SKM-1 (cell line): ENCODE data around the gene SERTAD2.

Source experiments
- DNase-seq: peaks from one replicate; lab custom pipeline; 2025; ENCODE audit not compliant: unreplicated experiment; lab: John Stamatoyannopoulos, UW

The SERTAD2 gene

DNA sequence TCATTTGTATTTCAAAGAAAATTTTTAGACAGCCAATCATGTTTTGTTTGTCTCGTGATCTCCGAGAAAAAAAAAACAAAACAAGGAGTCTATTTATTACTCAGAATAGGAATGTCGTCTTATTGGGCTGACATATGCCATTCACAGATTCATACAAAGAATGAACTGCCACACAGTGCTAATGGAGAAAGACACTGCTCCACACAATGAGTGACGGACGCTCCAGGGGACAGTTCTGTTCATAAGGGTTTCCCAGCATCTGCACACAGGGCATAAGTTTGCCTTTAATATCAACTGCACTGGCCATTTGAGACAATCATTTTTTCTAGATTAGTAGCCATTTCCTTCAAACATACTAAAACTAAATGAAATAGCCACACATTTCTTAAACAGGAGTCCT lies 3.4 kb downstream of the SERTAD2 start:
- no peak for DNase-seq

- DNase-seq = no peak
Measured at GRCh38 chr2:64649626-64650025, 4.1 kb downstream of the SERTAD2 start.

DNA sequence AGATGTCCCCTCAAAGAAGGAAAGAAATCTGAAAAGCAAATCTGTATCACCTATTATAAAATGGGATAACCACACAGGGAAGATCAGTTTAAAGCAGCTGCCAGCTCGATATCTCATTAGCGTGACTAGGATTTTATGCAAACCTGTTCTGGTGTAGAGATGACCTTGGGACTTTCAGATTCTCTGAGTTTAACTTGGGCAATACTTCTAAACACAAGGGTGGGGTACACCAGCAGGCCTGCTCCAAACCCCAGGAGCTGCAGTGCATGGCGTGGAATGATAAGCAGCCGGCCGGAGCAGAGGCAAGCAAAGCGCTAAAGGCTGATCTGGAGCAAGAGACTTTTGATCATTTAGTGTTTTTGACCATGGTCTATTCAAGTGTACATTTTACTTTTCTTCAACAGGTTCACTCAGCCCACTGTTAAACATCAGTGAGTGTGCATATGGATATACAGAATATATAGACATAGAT lies 4.7 kb downstream of the SERTAD2 start:
- no peak for DNase-seq

GRCh38 chr2:64646007-64646880 lies 7.5 kb downstream of the SERTAD2 start:
- DNase-seq = peak; percentile 73

GRCh38 chr2:64644458-64645382 lies 9.0 kb downstream of the SERTAD2 start:
- no peak for DNase-seq

GRCh38 chr2:64643838-64644457 lies 9.8 kb downstream of the SERTAD2 start:
- no peak for DNase-seq

DNA sequence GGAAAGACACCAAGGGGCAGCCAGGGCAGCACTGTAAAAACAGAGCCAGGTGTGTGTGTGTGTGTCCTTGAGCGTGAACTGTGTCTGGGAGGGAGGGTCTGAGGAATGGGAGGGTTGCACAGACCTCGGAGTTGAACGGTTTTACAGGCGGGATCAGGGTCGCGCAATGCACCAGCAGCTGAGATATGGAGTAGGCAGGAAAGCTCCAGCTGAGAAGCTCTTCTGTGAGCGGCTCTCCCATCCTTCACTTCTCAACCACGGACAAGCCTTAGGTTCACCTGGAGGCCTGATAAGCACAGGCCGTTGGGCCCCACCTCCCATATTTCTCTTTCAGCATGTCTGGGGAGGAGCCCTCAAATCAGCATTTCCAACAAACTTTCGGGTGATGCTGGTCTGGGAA lies 12.1 kb downstream of the SERTAD2 start:
- no peak for DNase-seq

DNA sequence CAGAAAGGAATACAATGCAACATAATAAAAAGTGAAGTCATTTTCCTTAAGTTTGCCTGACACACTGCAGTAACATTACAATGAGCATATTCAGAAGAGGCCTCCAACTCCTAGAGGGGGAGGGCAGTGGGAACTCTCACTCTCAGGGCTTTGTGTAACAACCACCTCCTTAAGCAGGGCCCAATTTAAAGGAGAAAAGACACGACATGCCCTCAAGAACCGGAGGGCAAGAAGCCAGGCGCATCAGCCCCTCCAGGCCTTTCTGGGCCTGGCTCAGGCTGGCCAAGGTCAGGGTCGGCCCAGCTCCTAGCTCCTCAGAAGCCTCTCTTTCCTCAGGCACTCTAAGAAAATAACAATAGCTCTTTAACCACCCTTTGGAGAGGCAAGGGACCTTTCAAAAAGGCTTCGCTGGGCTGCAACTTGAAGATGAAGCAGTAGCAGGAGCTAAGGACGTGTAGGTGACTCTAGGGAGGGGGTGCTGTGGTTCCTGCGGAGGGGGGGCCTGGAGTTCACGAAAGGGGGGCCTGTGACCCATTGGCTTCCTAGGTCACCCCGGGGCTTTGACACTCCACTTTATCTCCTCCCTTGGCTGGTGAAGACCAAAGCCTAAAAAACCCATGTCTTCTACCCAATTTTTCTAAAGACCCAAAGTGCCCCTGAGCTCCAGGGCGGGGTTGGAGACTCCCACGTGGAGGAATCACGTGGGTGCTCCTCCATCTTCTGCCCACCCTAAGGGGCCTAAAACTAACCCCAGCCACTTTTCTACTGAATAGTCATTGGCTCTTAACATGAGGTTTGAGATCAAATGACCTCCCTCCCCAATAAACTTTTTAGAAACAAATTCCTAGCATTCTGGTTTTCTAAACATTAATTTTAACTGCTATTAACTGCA lies 13.3 kb downstream of the SERTAD2 start:
- peak; percentile 25 for DNase-seq

DNA sequence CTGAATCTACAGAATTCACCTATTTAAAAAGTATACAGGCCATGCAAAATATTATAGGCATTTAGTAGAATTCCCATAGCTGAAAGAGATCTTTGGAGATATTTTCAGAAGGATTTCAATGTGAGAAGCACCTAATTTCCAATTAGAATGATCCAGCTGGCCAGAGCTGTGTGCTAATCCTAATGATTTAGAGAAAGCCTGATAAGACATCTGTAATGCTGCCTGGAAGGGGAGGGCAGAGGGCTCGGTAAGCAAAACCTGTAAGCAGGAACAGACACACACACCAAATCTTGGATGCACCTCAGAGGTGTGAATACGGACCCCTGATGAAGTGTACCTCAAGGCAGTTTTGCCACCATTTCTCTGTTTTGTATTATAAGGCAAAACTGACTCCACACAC lies 14.0 kb downstream of the SERTAD2 start:
- DNase-seq = no peak

DNA sequence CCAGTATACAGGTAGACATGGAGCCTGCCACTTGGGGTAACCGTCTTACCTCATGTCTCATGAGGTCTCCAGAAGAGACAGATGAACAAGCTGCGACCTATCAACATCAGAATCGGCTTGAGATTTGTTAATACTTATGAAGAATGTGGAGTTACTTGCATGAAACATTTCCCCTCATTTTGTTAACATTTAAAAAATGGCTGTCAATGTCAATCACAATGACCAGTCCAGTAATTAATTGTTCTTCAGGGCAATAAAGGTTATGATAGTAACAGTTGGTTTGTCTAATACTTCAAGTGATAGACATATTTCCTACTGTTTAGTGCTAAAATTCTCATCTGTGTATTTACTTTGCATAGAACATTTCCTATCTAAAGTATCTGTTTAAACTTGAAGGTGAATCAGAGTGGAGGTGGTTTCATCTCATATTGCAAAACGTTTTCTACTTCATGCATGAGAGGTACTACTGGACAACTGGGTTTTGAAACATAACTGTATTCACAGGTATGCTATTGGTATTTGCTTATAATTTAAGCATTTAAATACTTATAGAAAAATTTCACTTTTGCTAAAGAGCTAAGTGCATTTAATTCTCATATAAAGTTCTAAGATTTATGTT lies 15.1 kb downstream of the SERTAD2 start:
- no peak for DNase-seq

- DNase-seq = no peak
Measured at GRCh38 chr2:64637931-64638330, 15.8 kb downstream of the SERTAD2 start.

DNA sequence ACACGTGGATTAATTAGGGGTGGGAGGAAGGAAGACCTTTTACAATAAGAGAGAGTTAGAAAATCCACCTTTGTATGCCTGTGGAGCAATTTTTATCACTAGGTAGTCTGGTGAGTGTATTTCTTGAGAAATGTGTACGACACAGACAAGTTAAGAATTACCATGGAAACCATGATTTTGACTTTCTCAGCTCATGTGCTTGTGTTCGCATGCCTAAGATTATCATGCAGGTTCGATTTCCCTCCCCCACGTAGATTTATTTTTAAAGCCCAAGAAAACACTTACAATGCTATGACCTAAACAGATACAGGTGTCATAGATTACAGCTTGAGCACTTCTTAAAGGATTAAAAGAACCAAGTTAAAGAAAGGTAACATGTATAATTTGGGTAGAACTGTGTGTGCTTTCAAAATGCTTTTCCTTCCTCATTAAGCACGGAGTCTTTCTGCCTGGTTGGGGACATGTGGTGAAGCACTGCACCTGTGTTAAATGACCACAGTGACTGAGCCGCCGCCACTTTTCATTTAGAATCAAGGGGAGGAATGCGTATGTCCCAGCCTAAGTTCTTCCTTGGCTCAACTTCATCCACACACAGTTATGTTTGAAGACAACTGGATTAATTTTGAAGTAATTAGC lies 16.6 kb downstream of the SERTAD2 start:
- DNase-seq = no peak

- peak; percentile 89 for DNase-seq
Measured at GRCh38 chr2:64635976-64636911, 17.5 kb downstream of the SERTAD2 start.

GRCh38 chr2:64634345-64635267 lies 19.1 kb downstream of the SERTAD2 start:
- DNase-seq = peak; percentile 80

DNA sequence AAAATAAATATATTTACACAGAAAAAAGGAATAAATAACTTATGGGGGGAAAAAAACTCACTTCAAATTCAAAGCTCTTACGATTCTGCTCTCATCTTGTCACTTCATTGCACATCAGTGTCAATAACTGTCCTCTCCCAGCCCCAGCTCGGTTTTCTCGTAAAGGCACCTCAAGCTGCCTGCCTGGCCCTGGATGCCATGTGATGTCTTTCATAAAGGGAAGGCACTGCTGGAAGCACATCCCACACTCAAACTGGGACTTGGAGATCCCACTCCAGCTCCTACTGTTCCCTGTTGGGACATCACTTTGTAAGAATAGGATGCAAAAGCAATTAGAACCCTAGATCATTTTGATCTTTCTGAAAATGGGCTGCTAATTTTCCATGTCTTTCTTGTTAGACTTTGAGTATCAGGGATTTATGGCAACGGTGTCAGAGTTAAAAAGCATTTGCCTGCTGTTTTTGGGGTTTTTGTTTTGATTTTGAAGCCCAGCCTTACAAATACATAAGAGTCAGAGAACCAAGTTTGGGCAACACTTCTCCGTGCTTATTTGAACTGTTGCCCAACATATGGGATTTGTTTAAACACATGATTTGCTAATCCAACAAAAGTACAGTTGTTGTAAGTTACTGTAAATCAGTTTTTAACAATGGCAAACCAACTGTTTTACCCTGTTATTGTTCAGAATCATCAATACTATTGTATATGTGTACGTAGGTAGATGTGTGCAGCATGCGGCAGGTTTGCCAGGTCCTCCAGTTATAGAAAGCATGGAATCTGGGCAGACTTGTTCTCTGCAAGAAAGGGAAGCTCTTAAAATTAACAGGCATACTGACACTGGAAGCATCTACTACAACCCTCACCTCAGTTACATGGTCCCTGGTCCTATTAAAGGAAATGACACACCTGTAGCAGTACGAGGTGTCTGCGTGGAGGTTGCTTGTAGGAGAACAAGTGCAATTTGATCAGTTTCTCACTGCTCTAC lies 20.6 kb downstream of the SERTAD2 start:
- DNase-seq = no peak

- DNase-seq = no peak
Measured at GRCh38 chr2:64631771-64632170, 21.9 kb downstream of the SERTAD2 start.
